GM21360 (cell line): Measurements from ENCODE around the gene SLC5A1.

Experiments
- ATAC-seq: cut with Tn5 transposase; IDR thresholded peaks from one replicate; pipeline ENCODE4 v1.9.1; 2021; ENCODE audit warnings: mild to moderate bottlenecking, moderate library complexity; ENCODE audit not compliant: unreplicated experiment

Gene SLC5A1

GRCh38 chr22:32050678-32051515 is 7.8 kb downstream of the SLC5A1 start:
- ATAC-seq = no peak

- ATAC-seq = no peak
These were observed 9.2 kb downstream of the SLC5A1 start for GRCh38 chr22:32052244-32052643.

DNA sequence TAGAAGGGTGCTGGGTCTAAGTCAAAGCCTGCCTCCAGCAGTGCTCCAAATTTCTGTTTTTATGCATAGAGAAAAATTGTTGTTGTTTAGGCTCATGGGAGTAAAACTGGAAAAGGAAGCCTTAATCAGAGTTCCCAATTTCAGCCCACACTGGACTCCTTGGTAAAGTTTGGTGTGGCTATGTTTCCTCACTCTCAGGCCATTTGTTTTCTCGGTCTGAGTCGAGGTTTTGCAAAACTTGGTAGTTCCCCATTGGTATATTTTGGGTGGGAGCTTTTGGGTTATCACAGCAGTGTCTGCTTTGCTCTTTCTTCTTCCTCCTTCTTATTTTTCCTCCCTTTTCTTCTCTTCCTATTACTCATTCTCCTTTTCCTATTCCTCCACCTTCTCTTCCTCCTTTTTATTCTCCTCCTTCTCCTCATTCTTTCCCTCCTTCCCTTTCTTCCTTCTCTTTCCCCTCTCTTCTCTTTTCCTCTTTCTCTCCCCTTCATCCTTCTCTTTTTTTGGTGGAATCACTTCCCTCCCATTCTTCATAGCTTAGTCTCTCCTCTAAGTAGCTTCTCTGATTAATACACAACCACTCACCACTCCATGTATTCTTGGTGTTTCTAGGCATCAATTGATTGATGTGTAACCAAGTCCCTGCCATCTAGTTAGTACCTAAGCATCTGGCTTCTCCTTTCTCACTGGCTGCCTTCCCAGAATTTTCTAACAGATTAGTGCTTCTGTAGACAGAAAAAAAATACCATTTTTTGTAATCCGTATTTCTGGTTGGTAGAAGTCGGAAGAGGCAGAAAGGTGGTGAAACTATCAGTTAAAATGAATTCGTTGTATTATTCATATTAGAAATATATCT is 10.1 kb downstream of the SLC5A1 start:
- no peak for ATAC-seq

GRCh38 chr22:32055069-32055468 is 12.0 kb downstream of the SLC5A1 start:
- ATAC-seq = no peak

DNA sequence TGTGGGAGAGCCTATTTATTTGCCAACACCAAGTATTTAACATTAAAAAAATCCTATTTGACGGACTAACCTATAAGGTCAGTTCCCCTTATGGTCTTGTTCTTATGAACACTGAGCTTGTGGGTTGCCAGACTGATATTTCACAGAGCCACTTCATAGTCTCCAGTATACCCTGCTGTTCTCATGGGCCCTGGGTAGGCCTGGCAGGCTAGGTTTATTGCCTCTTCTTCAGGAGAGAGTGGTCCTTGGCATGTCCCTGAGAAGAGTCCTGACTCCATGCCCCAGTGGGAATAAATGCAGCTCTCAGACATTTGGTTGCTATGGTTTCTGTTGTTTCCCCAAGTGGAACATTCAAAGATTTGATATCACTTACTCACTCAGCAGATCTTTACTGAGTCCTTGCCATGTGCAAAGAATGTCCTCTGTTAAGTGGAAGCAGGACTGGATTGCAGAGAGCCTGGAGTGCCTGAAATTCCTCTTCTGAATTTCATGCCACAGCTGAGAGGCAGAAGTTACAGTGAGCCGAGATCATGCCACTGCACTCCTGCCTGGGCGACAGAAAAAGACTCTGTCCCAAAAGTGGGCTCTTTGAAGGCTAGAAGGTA is 15.7 kb downstream of the SLC5A1 start:
- ATAC-seq = no peak

- no peak for ATAC-seq
These were observed 16.4 kb downstream of the SLC5A1 start for GRCh38 chr22:32059426-32059825.

GRCh38 chr22:32063701-32064100 is 20.6 kb downstream of the SLC5A1 start:
- ATAC-seq = no peak

DNA sequence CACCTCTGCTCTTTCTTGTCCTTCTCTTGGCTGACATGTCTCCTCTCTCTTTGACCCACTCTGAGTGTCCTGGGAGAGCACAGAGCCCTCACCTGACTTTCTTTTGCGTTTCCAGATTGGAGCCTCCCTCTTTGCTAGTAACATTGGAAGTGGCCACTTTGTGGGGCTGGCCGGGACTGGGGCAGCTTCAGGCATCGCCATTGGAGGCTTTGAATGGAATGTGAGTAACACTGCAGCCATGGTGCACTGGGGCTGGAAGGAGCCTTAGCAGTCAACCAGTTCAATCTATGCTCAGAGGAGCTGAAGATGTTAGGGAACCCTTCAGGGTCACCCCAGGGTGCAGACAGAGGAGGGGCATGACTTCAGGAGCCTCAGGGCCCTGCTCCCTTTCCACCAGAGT is 23.8 kb downstream of the SLC5A1 start:
- no peak for ATAC-seq

DNA sequence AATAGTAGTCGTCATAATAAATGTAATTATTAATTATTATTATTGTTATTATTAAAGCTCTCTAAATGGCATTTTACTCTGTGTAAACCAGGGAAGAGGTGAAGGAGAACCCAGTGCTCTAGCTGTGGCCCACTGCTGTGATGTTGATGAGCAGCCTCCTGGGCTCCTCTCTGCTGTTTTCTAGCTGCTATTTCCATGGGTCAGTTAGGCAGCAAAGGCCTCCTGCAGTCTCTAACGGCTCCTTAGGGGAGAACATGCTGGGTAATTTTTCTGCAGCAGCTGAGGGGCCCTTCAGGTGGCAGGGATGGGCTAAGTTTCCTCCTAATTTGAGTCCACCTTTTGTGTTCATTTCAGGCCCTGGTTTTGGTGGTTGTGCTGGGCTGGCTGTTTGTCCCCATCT is 24.6 kb downstream of the SLC5A1 start:
- no peak for ATAC-seq

- no peak for ATAC-seq
These were observed 26.7 kb downstream of the SLC5A1 start for GRCh38 chr22:32069579-32070372.

DNA sequence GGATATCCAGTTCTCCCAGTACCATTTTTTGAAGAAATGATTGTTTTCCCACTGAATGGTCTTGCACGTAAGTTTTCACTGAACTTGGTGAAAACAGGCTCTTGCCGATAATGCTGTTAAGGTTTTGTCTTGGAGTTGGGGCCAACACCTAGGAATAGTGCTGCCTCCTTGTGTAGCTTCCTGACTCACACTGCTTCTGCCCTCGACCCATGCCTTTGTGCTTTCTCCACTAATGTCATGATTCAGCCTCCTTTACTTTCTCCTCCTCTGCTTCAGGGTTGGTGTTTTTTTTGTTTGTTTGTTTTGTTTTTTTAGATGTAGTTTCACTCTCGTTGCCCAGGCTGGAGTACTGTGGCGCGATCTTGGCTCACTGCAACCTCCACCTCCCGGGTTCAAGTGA is 30.2 kb downstream of the SLC5A1 start:
- no peak for ATAC-seq

DNA sequence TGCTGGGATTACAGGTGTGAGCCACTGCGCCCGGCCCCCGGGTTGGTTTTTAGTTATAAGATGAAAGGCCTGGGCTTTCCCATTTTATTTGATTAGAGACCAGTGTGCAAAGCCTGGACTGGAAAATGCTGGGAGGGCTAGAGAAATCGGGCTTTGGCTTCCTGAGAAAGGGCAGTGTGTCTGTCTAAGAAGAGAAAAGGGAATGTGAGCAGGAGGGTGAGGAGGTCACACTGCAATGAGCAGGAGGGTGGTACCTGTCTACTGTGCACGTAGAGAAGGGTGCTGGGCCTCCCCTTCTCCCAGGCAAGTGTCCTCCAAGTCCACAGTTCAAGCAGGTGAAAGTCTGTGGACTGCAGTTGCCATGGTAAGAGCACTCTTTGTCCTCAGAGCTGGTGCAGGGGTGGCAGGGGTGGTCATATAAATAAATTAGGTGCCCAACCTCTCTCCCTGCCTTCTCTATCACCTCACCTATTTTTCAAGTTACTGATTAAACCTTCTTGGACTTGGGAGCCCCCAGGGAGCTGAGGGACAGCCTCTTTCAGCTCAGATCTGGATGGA is 30.8 kb downstream of the SLC5A1 start:
- no peak for ATAC-seq

DNA sequence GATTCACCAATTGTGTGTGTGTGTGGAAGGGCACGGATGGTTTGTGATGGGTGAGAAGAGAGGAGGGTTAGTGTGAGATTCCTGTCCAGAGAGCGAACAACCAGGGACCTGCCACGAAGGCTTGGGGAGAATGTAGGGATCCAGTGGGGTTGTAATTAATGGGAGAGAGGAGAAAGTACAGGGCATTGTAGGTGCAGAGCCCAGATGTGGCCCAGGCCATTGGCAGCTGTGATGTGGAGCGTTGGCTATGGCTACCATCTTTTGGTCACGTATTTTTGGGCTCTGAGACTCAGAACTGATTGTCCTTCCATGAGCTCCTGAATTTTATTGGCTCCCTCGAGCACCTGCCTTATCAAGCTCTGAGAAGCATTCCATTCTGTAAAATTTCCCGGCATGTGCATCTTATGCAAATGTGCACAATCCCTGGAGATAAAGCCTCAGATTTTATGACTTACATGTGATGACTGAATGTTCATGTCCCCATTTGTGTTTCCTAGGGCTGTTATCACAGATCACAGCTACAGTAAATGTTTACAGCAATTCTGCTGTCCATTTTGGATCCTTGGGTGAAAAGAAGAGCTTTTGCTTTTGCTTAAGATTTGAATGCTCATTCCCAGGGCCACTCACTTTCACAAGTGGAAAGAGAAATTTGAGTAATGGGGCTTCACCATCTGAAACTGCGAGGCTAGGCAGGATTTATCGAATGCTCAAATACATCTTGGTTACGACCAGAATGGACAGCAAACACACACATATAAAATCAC is 33.1 kb downstream of the SLC5A1 start:
- no peak for ATAC-seq

GRCh38 chr22:32076761-32077084 is 33.7 kb downstream of the SLC5A1 start:
- ATAC-seq = no peak

GRCh38 chr22:32077151-32077550 is 34.1 kb downstream of the SLC5A1 start:
- no peak for ATAC-seq

DNA sequence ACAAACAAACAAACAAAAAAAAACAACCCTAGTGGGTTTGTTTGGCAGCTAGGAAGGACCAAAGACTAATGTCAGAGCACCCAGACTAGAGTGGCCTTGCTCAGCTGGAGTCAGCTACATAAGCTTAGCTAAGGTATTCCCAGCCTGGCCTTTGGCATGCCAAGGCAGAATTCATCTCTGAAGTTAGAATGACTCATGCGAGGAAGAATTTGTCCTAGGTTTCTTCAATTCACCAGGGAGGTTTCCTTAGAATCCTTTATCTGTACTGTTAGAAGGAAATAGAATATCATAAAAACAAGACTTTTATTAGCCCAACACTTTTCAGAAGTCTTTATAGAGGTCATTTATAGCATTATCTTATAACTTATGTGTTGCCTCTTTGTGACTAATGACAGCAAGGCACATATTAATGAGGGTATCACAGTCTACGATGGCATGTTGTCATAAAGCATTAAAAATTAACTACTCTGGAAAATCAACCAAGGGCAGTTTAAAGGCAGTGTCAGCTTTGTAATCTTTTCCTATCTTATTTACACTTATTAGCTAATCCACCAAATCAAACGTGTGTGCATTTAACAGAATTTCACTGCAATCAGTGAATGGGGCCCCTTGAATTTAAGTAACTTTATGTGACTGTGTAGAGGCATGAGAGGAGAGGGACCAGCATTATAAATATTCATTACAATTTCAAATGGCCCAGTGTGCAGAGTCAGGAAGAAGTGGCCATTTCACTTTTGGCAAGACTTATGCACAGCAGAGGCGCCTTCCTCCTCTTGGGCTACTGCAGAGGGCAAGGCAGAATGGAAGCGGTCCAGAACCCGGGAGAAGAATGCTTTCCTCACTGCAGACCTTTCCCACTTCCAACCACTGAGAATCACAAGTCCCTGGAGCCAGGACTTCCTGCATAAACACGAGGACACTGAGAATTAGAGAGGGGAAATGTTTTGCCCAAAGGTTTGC is 36.3 kb downstream of the SLC5A1 start:
- ATAC-seq = no peak

DNA sequence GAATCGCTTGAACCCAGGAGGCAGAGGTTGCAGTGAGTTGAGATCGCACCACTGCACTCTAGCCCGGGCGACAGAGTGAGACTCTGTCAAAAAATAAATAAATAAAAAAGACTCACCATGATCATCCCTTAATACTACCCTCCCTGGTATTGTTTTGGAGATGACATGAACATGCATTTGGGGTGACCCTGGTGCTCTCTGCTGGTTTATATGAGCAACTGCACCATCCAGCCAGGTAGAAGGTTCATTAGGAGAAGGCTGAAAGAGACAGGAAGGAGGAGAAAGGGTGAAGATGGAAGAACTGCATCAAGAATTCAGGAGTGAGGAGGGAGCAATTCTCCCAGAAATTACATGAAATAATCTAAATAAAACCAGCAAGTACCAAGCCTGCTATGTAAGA is 37.8 kb downstream of the SLC5A1 start:
- no peak for ATAC-seq

GRCh38 chr22:32082331-32082730 is 39.3 kb downstream of the SLC5A1 start:
- ATAC-seq = no peak

GRCh38 chr22:32083000-32083399 is 39.9 kb downstream of the SLC5A1 start:
- ATAC-seq = no peak
